M059J (cell line): Measurements from ENCODE around the gene DPF3. TPM values are rescaled to one million over a fixed set of nuclear protein-coding genes. Genes with fewer than 3 reads are reported as not detected.

Experiments
- DNase-seq: peaks from one replicate; pipeline ENCODE4 v3.0.0-alpha.2; 2012; ENCODE audit warnings: low read depth
- total RNA-seq: library from RNA; depleted of rRNA; stranded (reverse); fragments of >200 nt; shearing (Covaris generic); gene quantifications from 2 replicates; pipeline ENCODE4 v1.2.3, GENCODE V29; 2014

The DPF3 gene
- total RNA-seq, 1 experiment from 2014 or later: 8.3 TPM

DNA sequence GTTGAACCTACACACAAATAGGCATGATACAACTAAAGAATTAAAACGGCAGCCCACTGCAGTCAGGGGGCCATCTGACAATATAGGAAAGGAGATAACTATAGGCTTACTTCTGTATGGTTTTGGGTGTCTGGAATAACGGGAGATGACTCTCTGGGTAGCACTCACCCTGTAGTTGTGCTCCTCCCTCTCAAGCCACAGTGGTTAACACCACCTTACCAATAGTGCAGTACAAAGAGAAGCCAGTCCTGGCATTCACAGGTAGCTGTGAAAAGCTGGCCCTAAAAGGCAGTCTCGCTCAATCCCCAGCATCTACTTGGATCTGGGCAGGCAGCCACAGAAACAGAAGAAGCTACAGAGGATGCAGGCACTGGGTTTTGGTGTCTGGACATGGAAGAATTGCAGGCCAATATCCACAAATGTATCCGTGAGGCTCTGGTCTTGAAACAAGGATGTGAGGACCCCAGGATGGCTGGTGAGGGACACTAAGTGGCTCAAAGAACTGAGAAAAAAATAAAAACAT lies 93.0 kb downstream of the DPF3 start:
- DNase-seq: no peak

DNA sequence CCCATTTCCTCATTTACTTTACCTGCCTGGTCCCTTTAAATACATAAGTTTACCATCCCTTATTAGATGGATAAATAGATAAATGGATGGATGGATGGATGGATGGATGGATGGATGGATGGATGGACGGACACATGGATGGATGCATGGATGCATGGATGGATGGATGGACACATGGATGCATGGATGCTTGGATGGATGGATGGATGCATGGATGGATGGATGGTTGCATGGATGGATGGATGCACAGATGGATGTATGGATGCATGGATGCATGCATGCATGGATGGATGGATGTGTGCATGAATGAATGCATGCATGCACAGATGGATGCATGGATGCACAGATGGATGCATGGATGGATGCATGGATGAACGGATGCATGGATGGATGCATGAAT lies 93.6 kb downstream of the DPF3 start:
- no peak for DNase-seq

DNA sequence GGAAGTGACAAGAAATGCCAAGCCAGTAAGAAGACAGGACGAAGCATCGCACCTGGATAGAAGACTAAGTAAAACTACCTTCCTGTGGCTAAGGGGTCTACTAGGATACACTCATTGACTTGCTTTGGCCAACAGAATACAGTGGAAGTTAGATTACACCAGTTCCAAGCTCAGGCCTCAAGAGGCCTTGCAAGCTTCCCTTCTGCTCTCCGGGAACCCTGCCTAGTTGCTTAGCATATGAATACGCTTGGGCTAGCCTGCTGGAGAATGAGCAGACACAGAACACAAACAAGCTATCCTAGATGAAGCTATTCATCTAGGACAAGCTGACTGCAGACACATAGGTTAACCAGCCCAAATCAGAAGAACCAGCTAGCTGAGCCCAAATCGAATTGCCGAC lies 97.0 kb downstream of the DPF3 start:
- no peak for DNase-seq

DNA sequence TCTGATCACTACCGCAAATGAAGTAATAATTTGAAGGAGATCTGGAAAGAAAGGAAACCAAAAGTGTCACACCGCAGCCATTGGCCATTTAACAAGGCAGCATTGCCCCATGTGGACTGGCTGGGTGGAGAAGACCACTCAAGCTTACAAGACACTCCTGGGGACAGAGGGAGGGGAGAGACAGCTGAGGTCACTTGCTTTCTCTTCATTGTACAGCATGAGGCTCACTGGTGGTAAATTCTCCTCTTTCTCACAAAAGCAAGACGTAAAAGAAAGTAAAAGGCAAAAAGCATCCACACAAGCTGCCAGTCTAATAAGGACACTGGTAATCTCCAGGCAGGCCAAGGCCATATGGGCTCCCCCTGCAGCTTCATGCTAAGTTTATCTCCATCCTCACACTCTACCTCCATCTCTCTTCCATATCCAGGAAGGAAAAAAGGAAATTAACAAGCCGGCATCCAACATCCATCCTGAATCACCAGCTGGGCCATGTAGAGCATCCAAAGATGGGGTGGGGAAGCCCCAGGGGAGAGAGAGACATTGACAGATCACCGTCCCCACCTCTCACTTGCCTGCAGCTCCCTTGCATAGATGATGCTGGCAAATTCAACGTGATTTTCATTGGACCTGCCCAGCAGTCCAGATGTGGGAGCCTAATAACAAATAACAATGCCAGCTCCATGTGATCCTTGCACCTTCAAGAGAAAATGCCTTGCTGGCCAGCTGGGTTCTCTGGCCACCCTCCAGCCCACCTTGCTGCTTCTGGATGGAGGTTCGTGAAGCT lies 100.6 kb downstream of the DPF3 start:
- no peak for DNase-seq

DNA sequence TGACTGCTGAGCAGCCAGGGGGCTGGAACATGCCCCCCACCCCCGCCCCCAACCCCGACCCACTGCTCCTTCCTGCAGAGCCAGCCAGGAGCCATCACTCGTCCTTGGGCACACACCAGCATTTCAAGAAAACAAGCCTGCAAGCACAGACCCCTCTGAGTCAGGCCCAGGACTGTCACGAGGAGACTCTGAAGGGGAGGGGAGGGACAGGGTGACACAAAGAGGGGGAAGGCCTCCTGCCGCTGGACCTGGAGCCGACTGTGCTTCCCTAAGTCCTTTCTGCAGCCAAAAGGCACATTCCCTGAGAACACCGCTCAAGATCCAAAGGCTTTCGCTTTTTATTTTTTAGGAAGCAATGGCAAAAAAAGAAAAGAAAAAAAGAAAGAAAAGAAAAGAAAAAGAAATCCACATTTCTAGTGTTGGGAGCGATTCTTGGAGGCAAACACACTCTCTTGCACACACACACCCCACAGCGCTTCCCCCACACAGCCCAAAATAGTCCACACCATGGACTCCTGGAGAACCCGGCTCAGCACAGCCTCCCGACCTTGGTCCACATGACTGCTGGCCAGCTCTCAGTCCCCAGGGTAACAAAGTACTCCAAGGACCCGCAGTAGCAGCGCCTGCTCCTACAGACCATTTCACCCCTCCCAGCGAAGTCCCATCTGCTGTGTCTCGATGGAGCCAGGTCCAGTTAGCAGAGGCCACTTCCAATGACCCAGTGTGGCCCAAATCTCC lies 101.7 kb downstream of the DPF3 start:
- DNase-seq: no peak

DNA sequence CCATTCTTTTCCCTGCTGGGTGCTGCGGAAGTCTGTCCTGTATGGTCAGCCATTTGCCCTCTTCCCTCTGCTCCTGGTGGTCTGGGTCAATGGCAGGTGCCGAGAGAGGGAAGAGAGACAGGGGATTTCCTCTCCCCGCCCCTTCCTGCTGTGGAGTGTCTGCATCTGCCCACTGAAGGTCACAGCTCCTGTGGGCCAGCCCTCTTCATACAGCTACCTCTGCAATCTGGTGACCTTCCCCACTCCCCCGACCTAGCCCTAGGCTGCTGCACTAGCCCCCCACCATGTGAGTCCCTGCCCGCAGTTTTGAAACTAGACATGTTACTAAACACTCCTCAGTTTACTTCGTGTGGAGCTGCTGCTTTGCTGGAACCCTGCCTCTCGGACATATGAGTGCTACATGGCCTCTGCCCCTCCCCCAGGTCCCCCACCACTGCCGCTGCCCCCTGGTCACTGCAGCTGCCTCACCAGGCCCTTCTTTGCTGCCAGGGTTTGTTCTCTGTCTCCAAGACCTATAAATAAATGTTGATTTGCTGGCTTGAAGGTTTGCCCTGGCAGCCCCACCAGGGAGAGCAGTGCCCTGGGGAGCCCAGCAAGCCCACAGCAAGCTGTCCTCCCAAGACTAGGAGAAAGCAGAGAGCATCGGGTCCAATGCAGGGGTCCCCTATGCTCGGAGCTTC lies 102.9 kb downstream of the DPF3 start:
- no peak for DNase-seq

DNA sequence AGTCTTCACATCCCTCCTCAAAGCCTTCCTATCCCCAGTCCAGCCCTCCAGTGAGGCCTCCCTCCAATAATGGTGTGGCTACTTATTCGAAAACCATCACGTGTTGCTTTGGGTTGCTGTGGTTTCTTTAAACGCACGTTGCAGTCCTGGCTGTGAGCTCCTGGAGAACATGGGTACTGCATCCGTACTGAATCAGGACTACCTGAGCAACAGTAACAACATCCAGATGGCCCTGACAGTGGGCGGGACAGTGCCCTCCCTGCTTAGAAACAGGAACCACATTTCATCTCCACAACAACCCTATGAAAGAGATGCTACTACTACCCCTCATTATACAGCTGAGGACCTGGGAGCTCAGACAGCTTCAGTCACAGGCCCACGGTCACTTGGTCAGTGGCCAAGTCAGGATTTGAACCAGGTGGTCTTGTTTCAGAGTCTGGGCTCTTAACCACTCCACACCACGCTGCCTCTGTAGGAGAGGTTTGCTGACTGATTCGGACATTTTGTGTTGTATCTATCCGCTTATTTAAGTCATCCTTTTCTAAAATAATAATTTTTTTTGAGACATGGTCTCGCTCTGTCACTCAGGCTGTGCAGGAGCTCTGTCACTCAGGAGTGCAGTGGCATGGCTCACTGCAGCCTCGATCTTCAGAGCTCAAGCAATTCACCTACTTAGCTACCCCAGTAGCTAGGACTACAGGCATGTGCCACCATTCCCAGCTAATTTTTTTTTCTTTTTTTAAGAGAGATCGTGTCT lies 104.8 kb downstream of the DPF3 start:
- no peak for DNase-seq

DNA sequence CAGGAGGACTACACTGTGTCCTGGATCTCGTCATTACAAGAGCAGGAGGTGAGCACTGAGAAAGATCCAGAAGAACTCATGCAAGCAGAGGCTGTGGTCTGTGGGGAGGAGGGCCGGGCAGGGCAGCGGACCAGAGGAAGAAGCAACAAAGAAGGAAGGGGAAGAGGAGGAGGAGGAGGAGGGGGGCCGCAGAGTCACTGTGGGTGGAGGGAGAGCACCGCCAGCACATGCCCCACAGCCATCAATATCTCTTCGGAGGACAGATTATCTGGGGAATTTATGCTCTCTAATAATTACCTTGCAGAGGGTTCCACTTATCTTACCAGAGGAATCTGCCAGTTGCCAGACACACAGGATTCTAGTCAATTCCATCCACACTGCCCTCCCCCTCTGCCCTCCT lies 105.6 kb downstream of the DPF3 start:
- no peak for DNase-seq

DNA sequence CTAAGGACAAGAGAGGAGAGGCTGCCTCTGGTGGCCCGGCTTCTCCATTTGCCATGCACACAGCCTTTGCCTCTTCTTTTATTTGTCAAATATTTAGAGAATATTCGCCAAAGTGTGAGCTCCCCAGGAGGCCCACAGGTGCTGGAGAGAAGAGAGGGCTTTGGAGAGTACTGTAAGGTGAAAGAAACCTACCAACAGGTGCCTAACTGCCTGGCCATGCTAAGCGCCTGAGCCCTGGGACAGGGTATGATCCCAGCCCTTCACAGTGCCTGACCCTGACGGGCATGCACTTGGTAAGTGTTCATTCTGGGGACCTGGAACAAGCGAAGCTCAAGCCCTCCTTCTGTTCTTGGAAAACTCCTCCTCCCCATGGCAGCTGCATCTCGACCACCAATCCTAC lies 106.1 kb downstream of the DPF3 start:
- DNase-seq: no peak

DNA sequence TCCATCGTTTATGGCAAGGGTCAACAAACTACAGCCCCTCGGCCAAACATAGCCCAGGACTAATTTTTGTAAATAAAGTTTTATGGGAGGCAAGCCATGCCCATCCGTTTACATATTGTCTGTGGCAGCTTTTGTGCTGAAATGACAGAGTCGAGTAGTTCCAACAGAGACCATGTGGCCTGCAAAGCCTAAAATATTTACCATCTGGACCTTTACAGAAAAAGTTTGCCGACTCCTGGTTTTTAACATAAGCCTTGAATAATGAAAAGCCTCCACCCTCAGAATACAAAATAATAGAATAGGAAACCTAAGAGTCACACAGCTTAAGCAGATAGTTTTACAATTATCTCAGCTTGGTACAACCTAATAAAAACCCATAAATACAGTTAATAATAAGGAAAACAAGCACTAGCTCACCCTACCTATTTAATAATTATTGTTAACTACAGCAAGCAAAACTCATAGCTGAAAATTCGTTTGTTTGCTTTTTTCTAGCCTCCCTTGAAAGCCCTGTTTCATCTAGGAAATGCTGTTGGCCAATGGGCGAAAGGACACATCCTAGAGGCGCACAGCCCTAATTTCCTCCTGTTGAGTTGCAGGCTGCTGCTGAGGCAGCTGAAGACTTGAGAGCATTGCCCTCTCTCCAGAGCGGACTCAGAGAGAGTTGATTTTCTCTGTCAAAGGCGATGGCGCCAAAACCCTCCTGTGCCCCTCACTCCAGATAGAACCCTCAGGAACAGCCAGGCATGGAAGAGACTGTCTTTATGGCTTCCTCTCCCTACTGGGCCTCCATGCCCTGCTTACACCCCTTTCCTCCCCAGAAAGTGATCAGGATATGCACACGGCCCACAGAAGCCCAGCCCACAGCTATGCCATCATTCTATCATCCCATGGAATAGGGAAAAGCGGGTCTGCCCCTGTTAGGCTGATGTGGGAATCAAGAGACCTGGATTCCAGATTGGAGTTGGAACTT lies 107.2 kb downstream of the DPF3 start:
- DNase-seq: no peak

DNA sequence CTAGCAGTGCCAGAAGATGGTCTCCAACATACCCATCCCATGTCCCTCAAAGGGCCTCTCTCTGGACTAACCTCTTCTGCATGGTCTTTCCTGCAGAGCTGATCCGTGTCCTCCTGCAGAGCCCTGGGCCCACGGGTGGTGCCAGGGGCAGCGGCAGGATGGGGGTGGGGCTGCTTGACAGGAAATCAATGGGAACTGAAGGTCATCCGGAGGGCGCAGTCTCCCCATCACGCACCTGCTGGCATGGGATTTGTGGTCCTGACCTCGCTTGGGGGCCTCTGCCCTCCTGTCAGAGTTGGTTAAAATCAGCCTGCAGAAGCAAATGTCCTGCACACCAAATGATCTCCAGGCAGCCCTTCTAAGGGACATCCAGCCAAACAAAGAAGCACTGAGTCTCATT lies 110.2 kb downstream of the DPF3 start:
- no peak for DNase-seq

DNA sequence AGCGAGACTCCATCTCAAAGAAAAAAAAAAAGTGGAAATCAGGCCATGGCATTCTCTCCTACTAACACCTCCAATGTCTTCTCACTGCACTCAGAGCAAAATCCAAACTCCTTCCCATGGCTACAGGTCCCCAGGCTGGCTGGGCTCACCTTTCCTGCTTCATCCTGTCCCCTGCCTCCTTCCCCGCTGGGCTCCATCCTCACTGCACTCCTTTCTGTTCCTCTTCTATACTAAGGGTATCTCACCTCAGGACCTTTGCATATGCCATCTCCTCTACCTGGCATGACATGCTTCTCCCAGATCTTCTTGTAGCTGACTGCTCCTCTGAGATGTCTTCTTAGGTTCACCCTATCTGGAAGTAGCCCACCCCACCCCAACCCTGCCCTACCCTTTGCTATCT lies 111.1 kb downstream of the DPF3 start:
- DNase-seq: no peak

DNA sequence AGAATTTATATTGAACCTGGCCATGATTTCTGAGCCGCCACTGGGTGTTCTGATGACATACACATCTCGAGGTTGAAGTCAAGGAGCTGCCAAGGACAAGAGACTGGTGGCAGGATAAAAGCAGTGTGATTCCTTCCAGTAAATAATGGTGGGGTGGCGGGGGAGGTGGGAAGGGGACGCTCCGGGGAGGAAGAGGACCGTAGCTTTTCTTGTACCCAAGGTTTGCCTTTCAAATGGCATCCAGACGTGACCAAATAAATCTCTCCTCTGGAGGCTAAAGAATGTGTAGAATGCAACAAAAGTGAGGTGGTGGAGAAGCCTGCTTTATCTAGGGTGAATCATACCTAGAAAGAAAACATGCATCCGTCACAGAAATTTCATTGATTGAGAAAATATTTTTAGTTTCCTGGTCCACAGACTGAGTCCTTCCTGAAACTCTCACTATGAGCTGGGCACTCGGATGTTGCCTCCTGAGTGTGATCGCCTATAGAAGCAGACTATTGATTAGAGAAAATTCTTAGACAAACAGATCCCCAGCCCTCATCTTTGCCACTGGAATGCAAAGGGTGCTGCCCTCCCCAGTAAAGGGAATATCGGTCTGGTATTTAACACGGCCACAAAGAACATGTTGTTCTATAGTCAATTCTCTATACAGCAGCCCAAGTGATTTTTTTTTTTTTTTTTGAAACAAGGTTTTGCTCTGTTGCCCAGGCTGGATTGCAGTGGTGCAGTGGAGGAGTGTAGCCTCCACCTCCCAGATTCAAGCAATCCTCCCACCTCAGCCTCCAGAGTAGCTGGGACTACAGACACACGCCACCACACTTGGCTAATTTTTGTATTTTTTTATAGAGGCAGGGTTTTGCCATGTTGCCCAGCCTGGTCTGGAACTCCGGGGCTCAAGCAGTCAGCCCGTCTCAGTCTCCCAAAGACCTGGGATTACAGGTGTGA lies 112.1 kb downstream of the DPF3 start:
- DNase-seq: peak; percentile 87

DNA sequence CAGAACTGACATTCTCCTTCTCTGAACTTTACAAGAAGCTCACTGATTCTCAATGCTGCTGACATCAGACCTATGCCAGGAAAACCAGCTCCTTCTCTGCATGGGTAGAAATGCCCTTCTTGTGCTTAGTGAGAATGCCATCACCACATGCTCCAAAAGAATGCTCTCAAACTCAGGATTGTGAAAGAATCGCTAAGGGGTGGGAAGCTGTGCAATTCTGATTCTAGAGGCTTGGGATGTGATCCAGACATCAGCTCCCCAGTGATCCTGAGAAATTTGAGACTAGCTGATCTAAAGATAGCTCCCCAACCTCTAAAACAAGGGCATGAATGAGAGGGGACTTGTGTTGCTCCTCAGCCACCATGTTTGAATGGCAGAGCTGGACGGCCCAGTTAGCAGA lies 113.2 kb downstream of the DPF3 start:
- DNase-seq: peak; percentile 73

DNA sequence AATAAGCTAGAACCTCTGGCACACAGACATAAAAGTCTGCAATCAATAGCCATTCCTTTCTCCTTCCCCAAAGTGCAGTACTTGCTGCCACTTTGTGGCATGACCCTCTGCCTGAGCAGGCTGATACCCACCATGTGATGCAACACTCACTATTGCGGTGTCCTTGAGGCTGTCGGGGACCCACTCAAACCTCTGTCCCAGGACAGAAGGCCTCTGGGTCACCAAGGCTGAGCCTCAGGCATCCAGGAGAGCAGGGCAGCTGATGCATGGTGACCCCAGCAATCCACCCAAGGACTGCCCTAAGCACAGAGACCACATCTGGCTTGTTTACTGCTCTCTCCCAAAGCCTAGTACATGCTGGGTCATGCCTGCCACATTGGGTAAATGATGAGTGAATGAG lies 114.2 kb downstream of the DPF3 start:
- no peak for DNase-seq

DNA sequence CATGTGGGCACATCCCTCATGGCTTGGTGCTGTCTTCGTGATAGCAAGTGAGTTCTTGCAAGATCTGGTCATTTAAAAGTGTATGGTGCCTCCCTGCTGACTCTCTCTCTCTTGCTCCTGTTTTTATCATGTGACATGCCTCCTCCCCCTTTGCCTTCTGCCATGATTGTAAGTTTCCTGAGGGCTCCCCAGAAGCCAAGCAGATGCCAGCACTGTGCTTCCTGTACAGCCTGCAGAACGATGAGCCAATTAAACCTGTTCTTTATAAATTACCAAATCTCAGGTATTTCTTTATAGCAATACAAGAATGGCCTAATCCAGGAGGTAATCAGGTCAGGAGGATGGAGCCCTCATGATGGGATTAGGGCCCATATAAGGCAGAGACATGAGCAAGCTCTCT lies 116.3 kb downstream of the DPF3 start:
- no peak for DNase-seq

DNA sequence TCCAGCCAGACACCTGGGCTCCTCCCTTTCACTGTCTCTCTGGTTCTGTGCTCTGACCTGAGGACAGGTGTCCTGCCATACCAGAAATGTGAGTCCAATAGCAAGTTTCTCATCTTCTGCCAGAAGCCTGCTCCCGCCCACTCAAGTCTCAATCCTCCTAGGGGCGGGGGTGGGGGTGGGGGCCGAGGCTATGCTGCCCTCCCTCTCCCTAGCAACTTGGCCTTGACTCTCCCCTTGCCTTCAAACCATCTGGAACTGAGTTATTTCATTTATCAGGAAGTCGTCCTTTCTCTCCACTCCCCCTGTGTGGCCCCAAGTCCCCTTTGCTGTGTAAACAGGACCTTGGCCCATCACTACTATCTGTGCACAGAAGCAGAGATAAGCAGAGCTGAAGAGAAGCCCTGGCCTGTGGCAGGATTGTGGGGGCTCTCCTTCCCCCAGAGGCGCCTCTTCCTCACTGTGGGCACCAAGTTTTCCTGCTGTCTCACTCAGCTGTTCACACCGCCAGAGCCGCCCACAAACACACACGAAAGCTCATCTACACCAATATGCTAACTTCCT lies 117.1 kb downstream of the DPF3 start:
- no peak for DNase-seq

DNA sequence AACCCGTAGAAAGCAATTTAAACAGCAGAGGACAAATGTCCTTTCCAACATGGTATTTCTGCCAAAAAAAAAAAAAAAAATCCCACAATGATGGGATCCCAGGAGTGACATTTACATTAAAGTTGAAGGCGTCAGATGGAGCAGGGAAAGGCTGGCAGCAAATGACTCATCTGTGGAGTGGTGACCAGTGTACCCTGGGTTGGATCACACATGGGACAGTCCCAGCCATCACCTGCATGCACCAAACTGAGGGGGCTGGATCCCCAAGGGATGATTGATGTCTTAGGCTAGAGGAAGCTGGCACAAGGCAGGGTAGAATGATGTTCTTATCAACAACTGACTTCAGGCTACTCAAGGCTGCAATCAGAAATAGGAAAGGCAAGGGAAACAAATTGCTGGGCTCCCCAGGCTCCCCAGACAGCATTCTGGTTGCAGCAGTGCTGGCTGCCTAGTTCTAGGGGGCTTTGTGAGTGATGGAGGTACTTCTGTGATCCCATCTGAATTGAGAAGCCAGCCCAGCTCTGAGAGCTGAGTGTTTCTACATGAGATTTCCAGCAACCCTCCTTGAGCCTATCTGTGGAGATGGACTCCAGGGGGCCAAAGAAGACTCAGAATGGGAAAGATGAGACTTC lies 117.9 kb downstream of the DPF3 start:
- DNase-seq: peak; percentile 8
